ENCODE results near the gene NFYC. TPM values are rescaled to one million over a fixed set of nuclear protein-coding genes. Genes with fewer than 3 reads are reported as not detected.

NFYC gene
- total RNA-seq, 1 donor from 2014 or later, result 56.0 TPM

GRCh38 chr1:40798366-40799281 is 107.1 kb downstream of the NFYC start:
- no peak overlapping the region for H3K27ac ChIP-seq
- no peaks in the 10 kb centered on the region for H3K36me3 ChIP-seq
- no peaks in the 10 kb centered on the region for H3K27me3 ChIP-seq
- no peak overlapping the region for H3K4me3 ChIP-seq
- no peak for ATAC-seq
- peaks cover 11% of the 10 kb centered on the region for H3K4me1 ChIP-seq
- TF ChIP-seq CTCF (IDR thresholded peaks at IDR 0.05), result no peak
- intact Hi-C loops (cut with DNase I), result no loop called here
- no peak for DNase-seq
- no peaks in the 10 kb centered on the region for H3K9me3 ChIP-seq

DNA sequence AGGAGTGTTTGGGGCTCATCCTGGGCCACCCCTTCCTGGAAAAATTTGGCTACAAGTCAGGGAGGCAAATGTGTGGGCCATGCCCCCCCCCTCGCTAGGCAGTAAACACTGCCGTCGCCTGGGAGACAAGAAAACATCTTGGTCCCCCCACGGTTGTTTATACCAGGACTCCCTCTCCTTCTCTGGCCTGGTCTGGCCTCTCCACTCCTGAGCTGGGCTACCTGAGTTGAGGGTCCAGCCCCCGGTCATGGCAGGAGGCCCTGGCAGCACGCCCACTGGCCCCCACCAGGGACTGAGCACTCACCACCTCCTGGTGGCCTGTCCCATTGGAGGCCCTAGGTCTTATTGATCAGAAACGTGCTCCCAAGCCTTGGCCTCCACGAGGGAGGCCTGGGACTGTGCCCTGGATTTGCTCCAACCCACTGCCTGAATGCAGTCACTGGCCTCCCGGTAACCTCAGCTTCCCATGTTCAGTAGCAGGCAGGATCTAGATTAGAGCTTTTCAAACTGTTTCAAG is 107.9 kb downstream of the NFYC start:
- Histone ChIP-seq H3K9me3 (no peaks in the 10 kb centered on the region), H3K27me3 (no peaks in the 10 kb centered on the region), H3K4me1 (peaks cover 11% of the 10 kb centered on the region), H3K27ac (no peak overlapping the region), H3K4me3 (no peak overlapping the region), H3K36me3 (no peaks in the 10 kb centered on the region)
- DNase-seq, result no peak
- ATAC-seq, result no peak
- TF ChIP-seq CTCF (IDR thresholded peaks at IDR 0.05), result no peak
- intact Hi-C loops (cut with DNase I), result no loop called here

GRCh38 chr1:40801742-40802077 is 110.2 kb downstream of the NFYC start:
- Histone ChIP-seq H3K9me3 (no peaks in the 10 kb centered on the region), H3K27ac (peak overlapping the region; percentile 65), H3K4me3 (peak overlapping the region; percentile 54), H3K36me3 (no peaks in the 10 kb centered on the region), H3K4me1 (peaks cover 11% of the 10 kb centered on the region), H3K27me3 (no peaks in the 10 kb centered on the region)
- ATAC-seq (no peak), DNase-seq (no peak)
- intact Hi-C loops (cut with DNase I), result no loop called here
- TF ChIP-seq CTCF (IDR thresholded peaks at IDR 0.05), result no peak

DNA sequence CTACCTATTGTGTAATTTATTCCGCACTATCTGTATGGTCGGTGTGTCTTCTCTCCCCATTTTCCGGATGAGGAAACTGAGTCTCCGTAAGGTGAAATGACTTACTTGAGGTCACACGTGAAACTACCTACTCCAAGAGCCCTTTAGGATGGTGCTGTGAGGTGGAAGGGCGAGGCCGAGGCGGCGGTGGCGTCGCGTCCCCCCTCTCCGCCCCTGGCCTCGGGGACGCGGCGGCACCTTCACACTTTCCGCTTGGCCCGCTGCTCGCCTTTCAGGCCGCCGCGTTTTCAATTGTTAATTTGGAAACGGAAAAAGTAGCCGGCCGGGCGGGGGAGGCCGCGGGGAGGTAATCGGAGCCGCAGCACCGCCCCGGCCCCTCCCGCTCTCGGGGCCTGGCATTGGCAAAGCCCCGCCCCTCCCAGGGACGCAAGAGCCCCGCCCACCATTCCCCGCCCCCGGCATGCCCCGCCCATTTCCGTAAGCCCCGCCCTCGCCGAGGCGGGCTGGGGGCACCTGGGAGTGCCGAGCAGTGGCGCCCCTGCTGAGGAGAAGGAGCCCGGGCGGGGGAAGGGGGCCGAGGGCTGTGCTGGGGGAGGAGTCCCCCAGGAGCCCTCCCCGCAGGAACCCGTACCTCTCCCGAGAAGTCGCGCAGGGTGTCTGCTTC is 110.7 kb downstream of the NFYC start:
- Histone ChIP-seq H3K27ac (peak overlapping the region; percentile 65), H3K9me3 (no peaks in the 10 kb centered on the region), H3K4me1 (peaks cover 11% of the 10 kb centered on the region), H3K27me3 (no peaks in the 10 kb centered on the region), H3K4me3 (peak overlapping the region; percentile 54), H3K36me3 (no peaks in the 10 kb centered on the region)
- DNase-seq (peak; percentile 93), ATAC-seq (peak; percentile 96)
- no peak for TF ChIP-seq CTCF (IDR thresholded peaks at IDR 0.05)
- intact Hi-C loops (cut with DNase I), result no loop called here

GRCh38 chr1:40802742-40803113 is 111.2 kb downstream of the NFYC start:
- Histone ChIP-seq H3K27me3 (no peaks in the 10 kb centered on the region), H3K4me1 (peaks cover 11% of the 10 kb centered on the region), H3K27ac (peak overlapping the region; percentile 65), H3K4me3 (peak overlapping the region; percentile 54), H3K36me3 (no peaks in the 10 kb centered on the region), H3K9me3 (no peaks in the 10 kb centered on the region)
- no peak for DNase-seq
- intact Hi-C loops (cut with DNase I), result no loop called here
- TF ChIP-seq CTCF (IDR thresholded peaks at IDR 0.05), result no peak
- no peak for ATAC-seq

All from upper lobe of right lung (tissue), 1 donor.